SH-SY5Y (cell line): ENCODE measurements around the gene DLG1.

Source experiments
- GATA2 ChIP-seq: IDR thresholded peaks from 2 replicates; pipeline ENCODE4 v1.6.1; 2011; ENCODE audit warnings: mild to moderate bottlenecking, low read depth, low read length
- GATA3 ChIP-seq: IDR thresholded peaks from 2 replicates; pipeline ENCODE4 v1.6.1; 2011; ENCODE audit warnings: low read depth, mild to moderate bottlenecking, low read length, moderate library complexity

DNA sequence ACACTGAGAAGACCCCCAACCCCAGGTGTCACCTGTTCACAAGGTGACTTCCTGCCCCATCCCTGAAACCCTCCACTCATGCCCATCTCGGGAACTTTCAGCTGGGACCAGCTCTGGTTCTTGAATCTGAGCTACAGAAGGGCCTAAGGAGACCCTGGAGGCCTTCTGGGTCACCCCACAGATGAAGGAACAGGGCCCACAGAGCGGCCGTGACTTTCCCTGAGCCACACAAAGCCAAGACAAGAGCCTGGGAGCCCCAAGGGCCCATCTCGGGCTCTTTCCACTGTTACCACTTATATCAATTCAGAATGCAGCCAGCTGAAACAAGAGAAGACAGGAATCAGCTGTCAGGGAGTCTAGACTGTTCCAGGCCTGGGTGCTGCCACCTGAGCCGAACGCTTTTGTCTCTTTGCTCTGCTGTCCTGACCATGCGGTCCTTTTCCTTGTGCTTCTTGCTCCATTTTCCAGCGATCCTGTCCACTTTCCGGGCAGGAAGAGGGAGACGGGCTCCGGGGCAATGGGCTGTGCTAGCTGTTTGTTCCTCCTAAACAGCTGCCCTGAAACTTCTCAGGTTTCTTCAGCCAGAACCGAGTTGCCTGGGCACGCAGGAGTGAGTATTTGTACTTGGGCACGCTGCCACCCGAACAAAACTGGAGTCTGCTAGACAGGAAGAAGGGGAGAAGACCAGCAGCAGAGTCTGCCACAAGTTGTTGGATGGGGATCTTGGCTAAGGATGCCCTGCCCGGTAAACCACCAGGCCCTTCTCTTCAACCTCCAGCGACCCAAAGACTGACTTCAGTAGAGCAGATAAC, 301.8 kb downstream of the DLG1 start:
- TF ChIP-seq GATA2 (no peak), GATA3 (no peak)
